HFFc6 (cell line): ENCODE data around the gene KRT79. TPM values are rescaled to one million over a fixed set of nuclear protein-coding genes. Genes with fewer than 3 reads are reported as not detected.

Experiments
- DNase-seq: peaks from one replicate; pipeline ENCODE4 v3.0.0-alpha.2; 2018
- H3K27ac Mint-ChIP-seq: 2 replicates; pipeline ENCODE4 v1.8.0; 2020; ENCODE audit warnings: mild to moderate bottlenecking, mixed read lengths
- H3K27me3 Mint-ChIP-seq: 2 replicates; pipeline ENCODE4 v1.8.0; 2021; ENCODE audit warnings: mild to moderate bottlenecking, moderate library complexity, mixed read lengths; ENCODE audit not compliant: insufficient read depth
- H3K36me3 Mint-ChIP-seq: 2 replicates; pipeline ENCODE4 v1.8.0; 2021; ENCODE audit warnings: low read depth, mixed read lengths
- H3K4me1 Mint-ChIP-seq: 2 replicates; pipeline ENCODE4 v1.8.0; 2020; ENCODE audit warnings: low read depth, mixed read lengths
- H3K4me3 Mint-ChIP-seq: 2 replicates; pipeline ENCODE4 v1.8.0; 2020; ENCODE audit warnings: mild to moderate bottlenecking, moderate library complexity, mixed read lengths
- H3K9me3 Mint-ChIP-seq: 2 replicates; pipeline ENCODE4 v1.8.0; 2020; ENCODE audit warnings: mild to moderate bottlenecking, mixed read lengths
- total RNA-seq, 6 experiments: library from RNA; stranded (reverse); fragmentation: NEBNext Ultra II Directional; extraction: Animal tissue kit (Norgen Biotek cat#: 25700); gene quantifications; 2 replicates in 1 of 6; 3 replicates in 5 of 6; pipeline ENCODE4 v1.2.3, GENCODE V29; 2021
- TF ChIP-seq, protein P1 (sequence below): fragments of 200-600 bp; sonication (generic); IDR thresholded peaks from 2 replicates; pipeline ENCODE4 v1.5.0; 2021; ENCODE audit warnings: antibody characterized with exemption, mild to moderate bottlenecking

The KRT79 gene
- total RNA-seq, 6 experiments from 2014 or later: not detected

DNA sequence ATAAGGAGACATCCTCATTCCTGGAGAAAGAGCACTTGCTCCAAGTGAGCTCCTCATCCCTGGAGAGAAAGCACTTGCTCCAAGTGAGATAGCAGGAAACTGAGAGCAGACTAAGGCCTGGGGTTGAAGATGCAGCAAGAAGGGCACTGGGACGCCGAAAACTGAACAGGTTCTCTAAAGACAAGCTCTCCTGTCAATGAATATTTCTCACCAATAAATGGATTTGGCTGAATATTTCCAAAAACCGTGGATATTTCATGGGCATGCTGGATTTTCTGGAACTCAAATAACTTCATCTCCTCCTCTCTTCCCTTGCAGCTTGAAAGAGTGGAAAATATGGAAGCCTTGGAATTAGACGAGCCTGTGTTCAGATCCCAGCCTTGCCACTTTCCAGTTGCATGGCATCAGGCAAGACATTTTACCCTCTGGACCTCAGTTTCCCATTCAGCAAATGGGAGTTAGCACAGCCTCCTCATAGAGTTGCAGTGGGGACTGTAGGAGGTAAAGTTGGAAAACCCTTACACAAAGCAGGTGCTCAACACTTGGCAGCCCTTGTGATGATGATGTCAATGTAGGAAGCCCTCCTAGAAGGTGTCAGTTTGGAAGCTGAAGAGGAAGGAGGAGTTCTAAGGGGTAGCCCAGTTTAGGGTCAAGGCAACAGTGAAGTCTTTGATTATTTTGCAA is 52.6 kb downstream of the KRT79 start:
- TF ChIP-seq, protein P1, sequence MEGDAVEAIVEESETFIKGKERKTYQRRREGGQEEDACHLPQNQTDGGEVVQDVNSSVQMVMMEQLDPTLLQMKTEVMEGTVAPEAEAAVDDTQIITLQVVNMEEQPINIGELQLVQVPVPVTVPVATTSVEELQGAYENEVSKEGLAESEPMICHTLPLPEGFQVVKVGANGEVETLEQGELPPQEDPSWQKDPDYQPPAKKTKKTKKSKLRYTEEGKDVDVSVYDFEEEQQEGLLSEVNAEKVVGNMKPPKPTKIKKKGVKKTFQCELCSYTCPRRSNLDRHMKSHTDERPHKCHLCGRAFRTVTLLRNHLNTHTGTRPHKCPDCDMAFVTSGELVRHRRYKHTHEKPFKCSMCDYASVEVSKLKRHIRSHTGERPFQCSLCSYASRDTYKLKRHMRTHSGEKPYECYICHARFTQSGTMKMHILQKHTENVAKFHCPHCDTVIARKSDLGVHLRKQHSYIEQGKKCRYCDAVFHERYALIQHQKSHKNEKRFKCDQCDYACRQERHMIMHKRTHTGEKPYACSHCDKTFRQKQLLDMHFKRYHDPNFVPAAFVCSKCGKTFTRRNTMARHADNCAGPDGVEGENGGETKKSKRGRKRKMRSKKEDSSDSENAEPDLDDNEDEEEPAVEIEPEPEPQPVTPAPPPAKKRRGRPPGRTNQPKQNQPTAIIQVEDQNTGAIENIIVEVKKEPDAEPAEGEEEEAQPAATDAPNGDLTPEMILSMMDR: no peak
- H3K9me3 Mint-ChIP-seq: no peaks in the 10 kb centered on the region
- H3K4me3 Mint-ChIP-seq: no peak overlapping the region
- DNase-seq: no peak
- peaks cover 47% of the 10 kb centered on the region for H3K27me3 Mint-ChIP-seq
- H3K4me1 Mint-ChIP-seq: no peaks in the 10 kb centered on the region
- H3K27ac Mint-ChIP-seq: no peak overlapping the region
- H3K36me3 Mint-ChIP-seq: no peaks in the 10 kb centered on the region; the same call in 1 of the 2 replicates

DNA sequence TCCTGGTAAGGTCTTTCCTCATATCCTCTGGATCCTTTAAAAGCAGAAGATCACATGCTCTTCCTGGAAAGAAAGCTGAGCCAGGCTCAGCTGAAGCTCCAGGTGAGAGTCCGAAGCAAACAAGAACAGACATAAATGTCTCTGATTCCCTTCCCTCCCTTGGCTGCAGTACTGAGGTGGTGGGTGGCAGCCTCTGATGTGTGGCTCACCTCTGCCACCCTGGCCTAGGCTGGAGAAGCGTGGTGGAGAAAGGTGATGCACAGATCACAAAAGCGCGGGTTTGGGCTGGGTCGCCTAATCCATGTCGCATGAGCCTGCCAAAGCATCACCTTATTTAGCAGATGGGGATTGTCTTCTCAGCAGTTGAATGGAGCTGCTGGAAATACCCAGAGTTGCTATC is 54.2 kb downstream of the KRT79 start:
- no peaks in the 10 kb centered on the region for H3K36me3 Mint-ChIP-seq
- H3K27me3 Mint-ChIP-seq: peaks cover 52% of the 10 kb centered on the region
- no peak overlapping the region for H3K4me3 Mint-ChIP-seq
- H3K9me3 Mint-ChIP-seq: no peaks in the 10 kb centered on the region
- TF ChIP-seq, protein P1: no peak
- H3K27ac Mint-ChIP-seq: no peak overlapping the region
- H3K4me1 Mint-ChIP-seq: no peaks in the 10 kb centered on the region
- no peak for DNase-seq

DNA sequence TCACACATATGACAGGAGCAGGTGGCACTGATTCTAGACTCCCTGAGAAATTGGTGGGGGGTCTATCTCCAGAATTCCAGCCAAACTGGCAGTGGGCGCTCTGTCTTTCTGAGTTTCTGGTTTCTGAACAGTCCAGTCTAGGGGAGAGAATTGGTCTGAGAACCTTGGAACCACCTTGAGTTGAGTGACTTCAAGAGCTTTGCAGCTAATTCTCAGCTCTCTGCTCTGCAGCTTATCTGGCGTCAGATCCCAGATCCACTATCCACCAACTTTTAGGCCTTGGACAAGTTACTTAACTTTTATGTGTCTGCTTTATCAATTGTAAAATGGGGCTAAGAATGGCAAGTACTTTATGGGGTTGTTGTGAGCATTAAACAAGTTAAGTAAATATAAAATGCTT is 55.3 kb downstream of the KRT79 start:
- Mint-ChIP-seq H3K9me3 (no peaks in the 10 kb centered on the region), H3K27me3 (peaks cover 42% of the 10 kb centered on the region), H3K36me3 (no peaks in the 10 kb centered on the region), H3K4me1 (no peaks in the 10 kb centered on the region), H3K4me3 (no peak overlapping the region), H3K27ac (no peak overlapping the region)
- TF ChIP-seq, protein P1: no peak
- no peak for DNase-seq

DNA sequence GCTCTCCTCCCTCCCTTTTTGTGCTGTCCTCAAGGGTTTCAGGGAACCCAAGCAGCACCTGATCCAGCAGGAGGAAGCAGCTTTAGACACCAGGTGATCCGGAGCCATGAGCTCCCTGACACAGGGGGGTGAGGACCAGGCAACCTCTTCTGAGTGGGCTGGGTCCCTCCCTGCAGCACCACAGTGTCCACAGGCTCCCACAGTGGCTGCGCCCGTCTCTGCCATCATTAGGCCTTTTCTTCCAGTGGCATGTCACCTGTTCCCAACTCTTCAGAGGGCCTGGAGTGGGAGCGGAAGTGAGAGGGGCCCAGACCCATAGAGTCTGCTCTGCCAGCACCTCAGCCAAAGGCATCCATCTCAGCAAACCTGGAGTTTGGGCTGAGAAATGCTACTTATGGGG is 56.5 kb downstream of the KRT79 start:
- TF ChIP-seq, protein P1: no peak
- H3K27ac Mint-ChIP-seq: no peak overlapping the region
- DNase-seq: no peak
- no peaks in the 10 kb centered on the region for H3K9me3 Mint-ChIP-seq
- no peaks in the 10 kb centered on the region for H3K4me1 Mint-ChIP-seq
- H3K36me3 Mint-ChIP-seq: no peaks in the 10 kb centered on the region
- no peak overlapping the region for H3K4me3 Mint-ChIP-seq
- H3K27me3 Mint-ChIP-seq: peaks cover 49% of the 10 kb centered on the region

DNA sequence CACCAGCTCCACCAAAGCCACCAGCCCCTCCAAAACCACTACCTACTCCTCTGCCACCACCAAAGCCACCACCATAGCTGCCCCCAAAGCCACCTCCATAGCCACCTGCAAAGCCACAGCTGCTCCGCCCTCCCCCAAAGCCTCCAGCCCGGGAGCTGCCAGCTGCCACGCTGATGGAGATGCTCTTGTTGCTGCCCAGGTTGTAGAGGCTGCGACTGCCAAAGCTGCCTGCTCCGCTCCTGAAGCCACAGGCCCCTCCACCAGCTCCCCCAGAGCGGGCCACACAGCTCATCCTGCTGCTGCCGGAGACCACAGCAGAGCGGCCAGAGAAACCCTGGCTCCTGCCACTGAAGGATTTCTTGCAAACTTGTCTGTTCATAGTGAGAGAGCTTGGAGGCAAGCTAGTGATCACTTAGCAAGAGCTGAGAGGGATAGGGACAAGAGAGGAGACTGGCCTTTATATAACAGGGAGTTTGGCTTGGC is 57.2 kb downstream of the KRT79 start, which contains the start of gene KRT76:
TSS of gene KRT76 (minus strand) at position 433 of the 483 bp plus-strand sequence. CDS start at position 379, 54 bp downstream.
- H3K36me3 Mint-ChIP-seq: no peaks in the 10 kb centered on the region
- no peak for DNase-seq
- H3K27me3 Mint-ChIP-seq: peaks cover 53% of the 10 kb centered on the region
- no peaks in the 10 kb centered on the region for H3K9me3 Mint-ChIP-seq
- H3K4me3 Mint-ChIP-seq: no peak within 1 kb of the TSS
- TF ChIP-seq, protein P1: no peak
- H3K4me1 Mint-ChIP-seq: no peaks in the 10 kb centered on the region
- H3K27ac Mint-ChIP-seq: no peak within 1 kb of the TSS
